Endodermal cell (in vitro differentiated cells): ENCODE measurements around the gene MMP28. TPM values are rescaled to one million over a fixed set of nuclear protein-coding genes. Genes with fewer than 3 reads are reported as not detected.
A peak's percentile ranks its signal among the peaks of the same experiment; 100 is the strongest.
"Not testable (repeated sequence)": the region's sequence is repeated elsewhere in the genome, so short reads cannot be mapped to it uniquely, and the experiment has no call there.

ENCODE experiments used
- DNase-seq: peaks from one replicate; pipeline ENCODE4 v3.0.0-alpha.2; 2017
- H3K27ac ChIP-seq: 2 replicates; pipeline ENCODE4 v1.5.1; 2013; ENCODE audit warnings: mild to moderate bottlenecking, low read depth, low read length, moderate library complexity
- H3K27me3 ChIP-seq: 2 replicates; pipeline ENCODE4 v1.6.1; 2013; ENCODE audit warnings: mild to moderate bottlenecking, low read length, moderate library complexity; ENCODE audit not compliant: insufficient read depth, control insufficient read depth, poor library complexity, severe bottlenecking
- H3K36me3 ChIP-seq: 2 replicates; pipeline ENCODE4 v1.7.0; 2013; ENCODE audit warnings: mild to moderate bottlenecking, low read length, moderate library complexity; ENCODE audit not compliant: control insufficient read depth, insufficient read depth
- H3K4me1 ChIP-seq: one replicate; pipeline ENCODE4 v1.7.0; 2013; ENCODE audit warnings: low read length; ENCODE audit not compliant: control insufficient read depth, insufficient read depth
- H3K4me3 ChIP-seq: 2 replicates; pipeline ENCODE4 v1.5.1; 2013; ENCODE audit warnings: mild to moderate bottlenecking, low read length, moderate library complexity
- H3K9ac ChIP-seq: 2 replicates; pipeline ENCODE4 v1.6.1; 2013; ENCODE audit warnings: mild to moderate bottlenecking, low read length, moderate library complexity; ENCODE audit not compliant: poor library complexity, severe bottlenecking; ENCODE audit errors: extremely low read depth
- H3K9me3 ChIP-seq: 2 replicates; pipeline ENCODE4 v1.6.1; 2013; ENCODE audit warnings: mild to moderate bottlenecking, low read length, moderate library complexity; ENCODE audit not compliant: control insufficient read depth
- H3K27ac Mint-ChIP-seq: 2 replicates; pipeline ENCODE4 v1.8.0; 2020; ENCODE audit warnings: mixed read lengths
- H3K27me3 Mint-ChIP-seq: 2 replicates; pipeline ENCODE4 v1.8.0; 2021; ENCODE audit warnings: mild to moderate bottlenecking, mixed read lengths; ENCODE audit not compliant: insufficient read depth
- H3K36me3 Mint-ChIP-seq: 2 replicates; pipeline ENCODE4 v1.8.0; 2020; ENCODE audit warnings: low read depth, mixed read lengths
- H3K4me1 Mint-ChIP-seq: 2 replicates; pipeline ENCODE4 v1.8.0; 2020; ENCODE audit warnings: mixed read lengths
- H3K4me3 Mint-ChIP-seq: 2 replicates; pipeline ENCODE4 v1.8.0; 2020; ENCODE audit warnings: mild to moderate bottlenecking, moderate library complexity, mixed read lengths
- H3K9me3 Mint-ChIP-seq: 2 replicates; pipeline ENCODE4 v1.8.0; 2020; ENCODE audit warnings: mild to moderate bottlenecking, mixed read lengths
- WGBS, 2 experiments: methylation state at CpG; one replicate each; pipeline versions ENCODE4 v1.1.5 to v1.1.7; 2013; ENCODE audit warnings: missing lambda C conversion rate in 2 of 2, mixed read lengths in 1 of 2; ENCODE audit not compliant: insufficient coverage in 1 of 2, insufficient read length in 1 of 2; 5-methylcytosine and 5-hydroxymethylcytosine counted together
- total RNA-seq, 2 donors: library from RNA; stranded (reverse); fragmentation: NEBNext Ultra II Directional in 1 of 2; extraction: Animal tissue kit (Norgen Biotek cat#: 25700) in 1 of 2; gene quantifications; 2 replicates in 1 of 2; 3 replicates in 1 of 2; pipeline ENCODE4 v1.2.1, GENCODE V29; 2021
- TF ChIP-seq, protein P1 (sequence below): fragments of 200-600 bp; sonication (generic); conservative IDR thresholded peaks from 2 replicates; pipeline ENCODE4 v1.5.0; 2021; ENCODE audit warnings: antibody characterized with exemption, mild to moderate bottlenecking

The MMP28 gene
- total RNA-seq, 2 donors from 2014 or later: not detected

- Histone ChIP-seq H3K27me3 (peaks cover 24% of the 10 kb centered on the region), H3K36me3 (no peaks in the 10 kb centered on the region), H3K4me1 (no peaks in the 10 kb centered on the region), H3K27ac (no peak within 1 kb of the TSS), H3K9me3 (no peaks in the 10 kb centered on the region), H3K9ac (no peak within 1 kb of the TSS), H3K4me3 (no peak within 1 kb of the TSS)
- TF ChIP-seq, protein P1, sequence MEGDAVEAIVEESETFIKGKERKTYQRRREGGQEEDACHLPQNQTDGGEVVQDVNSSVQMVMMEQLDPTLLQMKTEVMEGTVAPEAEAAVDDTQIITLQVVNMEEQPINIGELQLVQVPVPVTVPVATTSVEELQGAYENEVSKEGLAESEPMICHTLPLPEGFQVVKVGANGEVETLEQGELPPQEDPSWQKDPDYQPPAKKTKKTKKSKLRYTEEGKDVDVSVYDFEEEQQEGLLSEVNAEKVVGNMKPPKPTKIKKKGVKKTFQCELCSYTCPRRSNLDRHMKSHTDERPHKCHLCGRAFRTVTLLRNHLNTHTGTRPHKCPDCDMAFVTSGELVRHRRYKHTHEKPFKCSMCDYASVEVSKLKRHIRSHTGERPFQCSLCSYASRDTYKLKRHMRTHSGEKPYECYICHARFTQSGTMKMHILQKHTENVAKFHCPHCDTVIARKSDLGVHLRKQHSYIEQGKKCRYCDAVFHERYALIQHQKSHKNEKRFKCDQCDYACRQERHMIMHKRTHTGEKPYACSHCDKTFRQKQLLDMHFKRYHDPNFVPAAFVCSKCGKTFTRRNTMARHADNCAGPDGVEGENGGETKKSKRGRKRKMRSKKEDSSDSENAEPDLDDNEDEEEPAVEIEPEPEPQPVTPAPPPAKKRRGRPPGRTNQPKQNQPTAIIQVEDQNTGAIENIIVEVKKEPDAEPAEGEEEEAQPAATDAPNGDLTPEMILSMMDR: no peak
- no peak within 1 kb of the TSS for H3K27ac Mint-ChIP-seq
- peaks cover 4% of the 10 kb centered on the region for H3K4me1 Mint-ChIP-seq
- H3K36me3 Mint-ChIP-seq: no peaks in the 10 kb centered on the region
- DNase-seq: peak; percentile 75
- no peaks in the 10 kb centered on the region for H3K9me3 Mint-ChIP-seq
- no peak within 1 kb of the TSS for H3K4me3 Mint-ChIP-seq
- 76 to 92% methylated on average over 2 to 8 of the region's 9 CpGs for WGBS, 2 experiments
- H3K27me3 Mint-ChIP-seq: peaks cover 34% of the 10 kb centered on the region
Observed at GRCh38 chr17:35752945-35753764, 42.3 kb downstream of the MMP28 start, which contains the start of gene GAS2L2. TSS of gene GAS2L2 (minus strand) at chr17:35753239. CDS start at chr17:35752850, 389 bp downstream.

GRCh38 chr17:35752471-35752870 is 43.0 kb downstream of the MMP28 start:
- no peak overlapping the region for H3K4me3 ChIP-seq
- H3K27ac ChIP-seq: no peak overlapping the region
- Mint-ChIP-seq H3K27me3 (peaks cover 34% of the 10 kb centered on the region), H3K9me3 (no peaks in the 10 kb centered on the region), H3K4me1 (peaks cover 4% of the 10 kb centered on the region), H3K27ac (no peak overlapping the region), H3K4me3 (no peak overlapping the region), H3K36me3 (no peaks in the 10 kb centered on the region)
- no peaks in the 10 kb centered on the region for H3K9me3 ChIP-seq
- 89 to 95% methylated on average over 13 to 16 of the region's 16 CpGs for WGBS, 2 experiments
- H3K9ac ChIP-seq: no peak overlapping the region
- DNase-seq: no peak
- no peaks in the 10 kb centered on the region for H3K36me3 ChIP-seq
- peaks cover 24% of the 10 kb centered on the region for H3K27me3 ChIP-seq
- H3K4me1 ChIP-seq: no peaks in the 10 kb centered on the region
- TF ChIP-seq, protein P1: no peak

- not testable (repeated sequence) for H3K36me3 Mint-ChIP-seq, H3K9me3 Mint-ChIP-seq, H3K9ac ChIP-seq, H3K4me3 Mint-ChIP-seq, H3K27ac ChIP-seq, DNase-seq, H3K36me3 ChIP-seq, H3K27ac Mint-ChIP-seq, H3K4me1 Mint-ChIP-seq, H3K9me3 ChIP-seq, H3K4me3 ChIP-seq, H3K4me1 ChIP-seq
- 74 to 90% methylated on average over 3 to 4 of the region's 4 CpGs for WGBS, 2 experiments
- H3K27me3 ChIP-seq: peaks cover 24% of the 10 kb centered on the region
- H3K27me3 Mint-ChIP-seq: peaks cover 36% of the 10 kb centered on the region
Observed at GRCh38 chr17:35751541-35751940, 43.9 kb downstream of the MMP28 start.
